Esophagus muscularis mucosa (tissue), 4 donors: ENCODE measurements around the gene S1PR3. TPM values are rescaled to one million over a fixed set of nuclear protein-coding genes. Genes with fewer than 3 reads are reported as not detected.

Experiments used
- DNase-seq: peaks from one replicate; pipeline ENCODE4 v3.0.0-alpha.2; 2017; ENCODE audit errors: extremely low spot score
- H3K27ac ChIP-seq, 4 donors: fragments of 200-600 bp; sonication (generic); replicated peaks in 1 of 4; 1 replicate in 3 of 4; 2 replicates in 1 of 4; pipeline ENCODE4 v1.5.1; 2016 to 2019; ENCODE audit warnings: mild to moderate bottlenecking in 1 of 4
- H3K27me3 ChIP-seq, 4 donors: fragments of 200-600 bp; sonication (generic); one replicate each; pipeline versions ENCODE4 v1.5.1 to v1.6.0; 2016 to 2019
- H3K36me3 ChIP-seq, 4 donors: fragments of 200-600 bp; sonication (generic); one replicate each; pipeline ENCODE4 v1.5.1; 2016 to 2019
- H3K4me1 ChIP-seq, 4 donors: fragments of 200-600 bp; sonication (generic); one replicate each; pipeline ENCODE4 v1.5.1; 2016 to 2019
- H3K4me3 ChIP-seq, 4 donors: fragments of 200-600 bp; sonication (generic); 1 replicate in 2 of 4; 2 replicates in 2 of 4; pipeline ENCODE4 v1.5.1; 2016 to 2019; ENCODE audit warnings: mild to moderate bottlenecking in 4 of 4, moderate library complexity in 1 of 4
- H3K9me3 ChIP-seq, 4 donors: fragments of 200-600 bp; sonication (generic); 1 replicate in 3 of 4; 2 replicates in 1 of 4; pipeline ENCODE4 v1.5.1; 2016 to 2019
- EP300 ChIP-seq: sonication (generic); formaldehyde crosslinking; IDR thresholded peaks from one replicate; pipeline ENCODE4 v1.6.1; 2017; ENCODE audit warnings: antibody characterized with exemption
- POLR2A ChIP-seq: fragments of 450-650 bp; IDR thresholded peaks from one replicate; pipeline ENCODE4 v1.6.1; 2017; ENCODE audit warnings: antibody characterized with exemption, moderate library complexity, mild to moderate bottlenecking, low read depth
- POLR2AphosphoS5 ChIP-seq, 2 donors: sonication (generic); formaldehyde crosslinking; IDR thresholded peaks; one replicate each; pipeline ENCODE4 v1.6.1; 2017; ENCODE audit warnings: antibody characterized with exemption in 2 of 2
- WGBS: methylation state at CpG from one replicate; pipeline ENCODE4 v1.1.5; 2018; 5-methylcytosine and 5-hydroxymethylcytosine counted together
- intact Hi-C: fragments of 100-400 bp; cut with DNase I; formaldehyde crosslinking; loops from one replicate; pipeline ENCODE4 v1.15.1; 2023
- total RNA-seq, 4 donors: library from RNA; depleted of rRNA; stranded (reverse); fragments of >200 nt; gene quantifications; one replicate each; pipeline versions ENCODE4 v1.1.0 to v1.2.1, GENCODE V29; 2016
- TF ChIP-seq, protein P1 (sequence below), 3 experiments: fragments of 200-600 bp in 2 of 3; fragments of 450-650 bp in 1 of 3; sonication (generic) in 2 of 3; IDR thresholded peaks; one replicate each; pipeline ENCODE4 v1.5.1; 2017 to 2019; ENCODE audit warnings: antibody characterized with exemption in 3 of 3, mild to moderate bottlenecking in 2 of 3, moderate library complexity in 1 of 3

The S1PR3 gene
- total RNA-seq, 4 donors from 2014 or later: 184 to 340 (median 223) TPM

DNA sequence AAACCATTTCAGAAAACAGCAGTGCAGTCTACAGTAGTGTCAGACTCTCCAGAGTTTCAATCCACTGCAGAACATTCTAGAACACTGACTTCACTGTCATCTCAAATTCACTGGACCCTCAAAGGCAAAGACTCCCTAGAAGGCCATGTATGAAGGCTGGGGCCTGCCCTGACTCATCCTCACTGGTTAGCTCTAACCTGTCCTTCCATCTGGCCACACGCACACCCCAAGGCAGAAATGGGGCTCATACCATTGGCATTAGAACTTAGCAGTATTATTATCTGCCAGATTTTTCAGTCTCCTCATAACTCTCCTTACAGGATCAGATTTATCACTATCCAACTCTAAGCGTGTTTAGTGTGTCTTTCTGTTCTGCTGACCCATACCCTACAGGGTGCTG is 20.4 kb downstream of the S1PR3 start:
- H3K27me3 ChIP-seq: no peaks in the 10 kb centered on the region
- intact Hi-C loops: no loop called here
- H3K4me3 ChIP-seq: no peak overlapping the region
- peak; percentile 74 for DNase-seq
- H3K36me3 ChIP-seq: no peaks in the 10 kb centered on the region
- H3K27ac ChIP-seq: no peak overlapping the region
- peaks cover 0 to 14% (median 7%) of the 10 kb centered on the region in 4 donors for H3K4me1 ChIP-seq
- no peaks in the 10 kb centered on the region for H3K9me3 ChIP-seq
- TF ChIP-seq, protein P1, sequence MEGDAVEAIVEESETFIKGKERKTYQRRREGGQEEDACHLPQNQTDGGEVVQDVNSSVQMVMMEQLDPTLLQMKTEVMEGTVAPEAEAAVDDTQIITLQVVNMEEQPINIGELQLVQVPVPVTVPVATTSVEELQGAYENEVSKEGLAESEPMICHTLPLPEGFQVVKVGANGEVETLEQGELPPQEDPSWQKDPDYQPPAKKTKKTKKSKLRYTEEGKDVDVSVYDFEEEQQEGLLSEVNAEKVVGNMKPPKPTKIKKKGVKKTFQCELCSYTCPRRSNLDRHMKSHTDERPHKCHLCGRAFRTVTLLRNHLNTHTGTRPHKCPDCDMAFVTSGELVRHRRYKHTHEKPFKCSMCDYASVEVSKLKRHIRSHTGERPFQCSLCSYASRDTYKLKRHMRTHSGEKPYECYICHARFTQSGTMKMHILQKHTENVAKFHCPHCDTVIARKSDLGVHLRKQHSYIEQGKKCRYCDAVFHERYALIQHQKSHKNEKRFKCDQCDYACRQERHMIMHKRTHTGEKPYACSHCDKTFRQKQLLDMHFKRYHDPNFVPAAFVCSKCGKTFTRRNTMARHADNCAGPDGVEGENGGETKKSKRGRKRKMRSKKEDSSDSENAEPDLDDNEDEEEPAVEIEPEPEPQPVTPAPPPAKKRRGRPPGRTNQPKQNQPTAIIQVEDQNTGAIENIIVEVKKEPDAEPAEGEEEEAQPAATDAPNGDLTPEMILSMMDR (IDR thresholded peaks at IDR 0.05): no peak
- TF ChIP-seq POLR2AphosphoS5 (IDR thresholded peaks at IDR 0.05): no peak
- TF ChIP-seq EP300: no peak
- no peak for TF ChIP-seq POLR2A
- 95% methylated on average over 2 of the region's 2 CpGs for WGBS

DNA sequence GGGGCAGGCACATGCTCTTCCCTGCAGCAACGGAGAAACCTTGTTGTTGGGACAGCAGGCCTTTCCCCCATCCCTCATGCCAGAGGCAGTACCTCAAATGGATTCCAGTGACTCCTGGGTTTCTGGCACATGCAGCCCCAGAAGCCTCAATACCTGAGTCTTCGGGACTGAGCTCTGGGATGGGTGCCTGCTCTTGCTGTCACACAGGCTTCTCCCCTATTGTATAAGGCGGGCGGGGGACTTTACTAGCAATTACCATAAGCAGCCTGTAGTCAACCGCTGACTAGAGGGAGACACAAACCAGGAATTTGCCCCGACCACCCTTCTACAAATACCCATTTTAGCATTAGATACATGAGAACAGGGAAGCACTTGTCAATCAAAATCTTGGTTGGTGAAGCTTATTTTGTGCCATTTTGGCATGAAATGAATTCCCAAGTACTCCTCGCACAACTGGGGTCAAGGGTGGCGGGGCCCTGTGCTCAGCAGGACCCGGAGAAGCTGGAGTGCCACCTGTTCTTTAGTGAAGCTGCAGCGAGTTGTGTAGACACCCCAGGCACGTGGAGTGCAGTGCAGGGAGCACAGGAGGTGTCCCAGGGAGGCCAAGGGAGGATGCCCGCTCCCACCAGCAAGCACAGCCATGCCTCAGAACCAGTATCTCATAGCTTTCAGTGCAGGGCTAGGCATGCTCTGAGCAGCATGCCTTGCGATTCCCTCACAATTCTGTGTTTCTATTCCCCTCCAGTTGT is 21.2 kb downstream of the S1PR3 start:
- intact Hi-C loops: no loop called here
- peak; percentile 66 for DNase-seq
- 91% methylated on average over 13 of the region's 13 CpGs for WGBS
- no peaks in the 10 kb centered on the region for H3K9me3 ChIP-seq
- no peaks in the 10 kb centered on the region for H3K27me3 ChIP-seq
- H3K27ac ChIP-seq: no peak overlapping the region
- no peaks in the 10 kb centered on the region for H3K36me3 ChIP-seq
- TF ChIP-seq, protein P1 (IDR thresholded peaks at IDR 0.05): no peak
- TF ChIP-seq EP300 (no peak), POLR2AphosphoS5 (IDR thresholded peaks at IDR 0.05) (no peak), POLR2A (no peak)
- peaks cover 0 to 8% (median 0%) of the 10 kb centered on the region in 4 donors for H3K4me1 ChIP-seq
- H3K4me3 ChIP-seq: no peak overlapping the region

DNA sequence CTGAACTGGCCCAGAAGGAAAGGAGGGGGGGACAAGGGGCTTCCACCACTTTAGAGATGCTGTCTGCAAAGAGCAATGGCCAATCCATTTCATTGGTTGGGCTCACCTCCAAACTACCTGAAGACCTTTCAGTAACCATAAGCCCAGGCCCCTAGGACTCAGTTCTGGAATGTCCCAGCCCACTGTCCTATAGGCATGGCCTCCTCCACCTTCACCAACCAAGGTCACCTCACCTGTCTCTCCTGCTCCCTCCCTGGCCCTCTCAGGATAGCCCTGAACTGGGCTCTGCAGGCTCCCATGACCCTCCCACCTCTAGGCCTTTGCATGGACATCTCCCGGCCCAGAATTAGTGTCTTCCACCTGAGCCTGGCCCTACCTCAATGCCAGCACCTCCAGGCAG is 22.4 kb downstream of the S1PR3 start:
- H3K9me3 ChIP-seq: no peaks in the 10 kb centered on the region
- H3K4me3 ChIP-seq: no peak overlapping the region
- H3K27me3 ChIP-seq: no peaks in the 10 kb centered on the region
- intact Hi-C loops: no loop called here
- TF ChIP-seq, protein P1 (IDR thresholded peaks at IDR 0.05): no peak
- no peak for TF ChIP-seq POLR2A
- TF ChIP-seq POLR2AphosphoS5 (IDR thresholded peaks at IDR 0.05): no peak
- no peak for TF ChIP-seq EP300
- H3K27ac ChIP-seq: no peak overlapping the region
- H3K4me1 ChIP-seq: no peaks in the 10 kb centered on the region
- WGBS: 88% methylated on average over 1 of the region's 1 CpG
- DNase-seq: peak; percentile 70
- no peaks in the 10 kb centered on the region for H3K36me3 ChIP-seq

DNA sequence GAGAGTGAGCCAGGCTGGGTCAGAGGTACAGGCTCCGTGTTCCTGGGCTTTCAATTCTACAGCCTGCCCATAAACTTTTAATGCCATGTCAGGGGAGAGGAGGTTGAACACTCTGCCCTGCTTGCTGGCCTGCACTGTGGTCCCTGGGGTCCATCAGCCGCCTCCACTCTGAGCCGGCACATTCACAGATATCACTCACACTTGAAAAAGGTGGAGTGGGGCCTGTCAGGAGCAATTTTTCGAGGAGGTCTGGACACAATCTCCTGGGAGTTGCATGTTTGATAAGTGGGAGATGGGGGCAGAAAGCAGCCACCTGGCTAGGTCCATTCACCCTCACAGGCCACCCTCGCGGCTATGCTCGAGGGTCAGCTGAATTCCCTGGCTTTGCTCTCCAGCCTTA is 22.9 kb downstream of the S1PR3 start:
- TF ChIP-seq, protein P1 (IDR thresholded peaks at IDR 0.05): no peak
- TF ChIP-seq POLR2A: no peak
- H3K27me3 ChIP-seq: no peaks in the 10 kb centered on the region
- DNase-seq: peak; percentile 83

DNA sequence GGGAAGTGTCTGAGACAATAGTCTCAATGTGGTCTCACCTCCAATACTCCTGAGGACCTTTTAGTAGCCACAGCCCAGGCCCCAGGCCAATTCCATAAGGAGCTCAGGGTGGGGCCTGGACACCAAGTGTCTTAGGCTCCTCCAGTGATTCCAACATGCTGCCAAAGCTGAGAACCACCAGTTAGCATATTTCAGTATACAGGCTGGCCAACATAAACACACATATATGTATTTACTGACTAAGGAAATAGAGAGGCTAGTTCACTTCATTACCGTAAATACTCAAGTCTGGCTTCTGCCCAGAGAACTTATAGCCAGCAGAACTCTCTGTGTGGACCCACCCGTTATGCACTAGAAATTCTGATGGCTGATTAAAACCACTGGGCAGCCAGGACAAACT is 24.1 kb downstream of the S1PR3 start:
- WGBS: 96% methylated on average over 2 of the region's 2 CpGs
- Histone ChIP-seq H3K4me1 (no peaks in the 10 kb centered on the region), H3K4me3 (no peak overlapping the region), H3K27me3 (no peaks in the 10 kb centered on the region), H3K27ac (no peak overlapping the region), H3K36me3 (no peaks in the 10 kb centered on the region), H3K9me3 (no peaks in the 10 kb centered on the region)
- intact Hi-C loops: no loop called here
- no peak for TF ChIP-seq POLR2A
- TF ChIP-seq POLR2AphosphoS5 (IDR thresholded peaks at IDR 0.05): no peak
- TF ChIP-seq, protein P1 (IDR thresholded peaks at IDR 0.05): no peak
- TF ChIP-seq EP300: no peak
- peak; percentile 68 for DNase-seq

More for the DNA sequence above, 22.9 kb downstream of the S1PR3 start:
- H3K36me3 ChIP-seq: no peaks in the 10 kb centered on the region
- H3K4me3 ChIP-seq: no peak overlapping the region
- intact Hi-C loops: no loop called here
- H3K4me1 ChIP-seq: no peaks in the 10 kb centered on the region
- 95% methylated on average over 7 of the region's 7 CpGs for WGBS
- H3K9me3 ChIP-seq: no peaks in the 10 kb centered on the region
- no peak overlapping the region for H3K27ac ChIP-seq
